Peyer's patch (tissue), 4 donors: ENCODE data around the gene SP5.

Experiments
- POLR2A ChIP-seq, 2 donors: fragments of 450-650 bp; IDR thresholded peaks; one replicate each; pipeline ENCODE4 v1.5.1; 2017; ENCODE audit warnings: antibody characterized with exemption in 2 of 2, mild to moderate bottlenecking in 2 of 2, moderate library complexity in 2 of 2
- TF ChIP-seq, protein P1 (sequence below), 6 experiments: fragments of 450-650 bp in 4 of 6; fragments of 200-600 bp in 2 of 6; sonication (generic) in 1 of 6; IDR thresholded peaks; one replicate each; pipeline ENCODE4 v1.5.1; 2017 to 2019; ENCODE audit warnings: antibody characterized with exemption in 6 of 6, mild to moderate bottlenecking in 3 of 6, moderate library complexity in 1 of 6

GRCh38 chr2:170675701-170676100 is 39.4 kb upstream of the SP5 start:
- TF ChIP-seq, protein P1, sequence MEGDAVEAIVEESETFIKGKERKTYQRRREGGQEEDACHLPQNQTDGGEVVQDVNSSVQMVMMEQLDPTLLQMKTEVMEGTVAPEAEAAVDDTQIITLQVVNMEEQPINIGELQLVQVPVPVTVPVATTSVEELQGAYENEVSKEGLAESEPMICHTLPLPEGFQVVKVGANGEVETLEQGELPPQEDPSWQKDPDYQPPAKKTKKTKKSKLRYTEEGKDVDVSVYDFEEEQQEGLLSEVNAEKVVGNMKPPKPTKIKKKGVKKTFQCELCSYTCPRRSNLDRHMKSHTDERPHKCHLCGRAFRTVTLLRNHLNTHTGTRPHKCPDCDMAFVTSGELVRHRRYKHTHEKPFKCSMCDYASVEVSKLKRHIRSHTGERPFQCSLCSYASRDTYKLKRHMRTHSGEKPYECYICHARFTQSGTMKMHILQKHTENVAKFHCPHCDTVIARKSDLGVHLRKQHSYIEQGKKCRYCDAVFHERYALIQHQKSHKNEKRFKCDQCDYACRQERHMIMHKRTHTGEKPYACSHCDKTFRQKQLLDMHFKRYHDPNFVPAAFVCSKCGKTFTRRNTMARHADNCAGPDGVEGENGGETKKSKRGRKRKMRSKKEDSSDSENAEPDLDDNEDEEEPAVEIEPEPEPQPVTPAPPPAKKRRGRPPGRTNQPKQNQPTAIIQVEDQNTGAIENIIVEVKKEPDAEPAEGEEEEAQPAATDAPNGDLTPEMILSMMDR (IDR thresholded peaks at IDR 0.05), result no peak
- TF ChIP-seq POLR2A (IDR thresholded peaks at IDR 0.05), result no peak
